Measurements from ENCODE around the gene CEP131. TPM values are rescaled to one million over a fixed set of nuclear protein-coding genes. Genes with fewer than 3 reads are reported as not detected.
A peak's percentile ranks its signal among the peaks of the same experiment; 100 is the strongest.

Gene CEP131
- total RNA-seq, 1 donor from 2014 or later = 12.2 TPM

- H3K27ac Mint-ChIP-seq (ENCODE audit: unreplicated experiment) = no peak overlapping the region
- DNase-seq (ENCODE audit: extremely low spot score, unreplicated experiment) = no peak
- no peaks in the 10 kb centered on the region for H3K27me3 Mint-ChIP-seq (ENCODE audit: unreplicated experiment)
- H3K4me3 Mint-ChIP-seq (ENCODE audit: unreplicated experiment) = no peak overlapping the region
- peaks cover 2% of the 10 kb centered on the region for H3K36me3 Mint-ChIP-seq (ENCODE audit: unreplicated experiment)
- no peaks in the 10 kb centered on the region for H3K4me1 Mint-ChIP-seq (ENCODE audit: unreplicated experiment)
- TF ChIP-seq CTCF (IDR thresholded peaks at IDR 0.05) = no peak
- H3K9me3 Mint-ChIP-seq (ENCODE audit: unreplicated experiment) = no peaks in the 10 kb centered on the region
Measured at GRCh38 chr17:81191116-81191515, 31.6 kb downstream of the CEP131 start.

DNA sequence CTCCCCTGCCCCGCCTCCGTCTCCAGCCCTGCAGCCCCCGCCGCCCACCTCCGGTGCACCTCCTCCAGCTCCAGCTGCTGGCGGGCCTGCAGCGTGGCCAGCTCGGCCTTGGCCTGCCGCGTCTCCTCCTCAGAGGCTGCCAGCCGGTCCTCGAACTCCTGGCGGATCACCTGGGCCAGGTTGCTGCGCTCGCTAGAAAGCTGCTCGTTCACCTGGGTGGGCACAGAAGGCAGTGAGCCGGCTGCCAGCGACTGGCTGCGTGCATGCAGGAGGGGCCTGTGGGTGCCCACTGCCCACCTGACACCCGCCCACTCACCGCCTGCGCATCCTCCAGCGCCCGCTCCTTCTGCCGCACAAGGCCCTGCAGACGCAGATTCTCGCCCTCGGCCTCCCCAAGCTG lies 32.2 kb downstream of the CEP131 start:
- H3K4me3 Mint-ChIP-seq (ENCODE audit: unreplicated experiment) = no peak overlapping the region
- H3K9me3 Mint-ChIP-seq (ENCODE audit: unreplicated experiment) = no peaks in the 10 kb centered on the region
- no peak for DNase-seq (ENCODE audit: extremely low spot score, unreplicated experiment)
- no peaks in the 10 kb centered on the region for H3K27me3 Mint-ChIP-seq (ENCODE audit: unreplicated experiment)
- peaks cover 2% of the 10 kb centered on the region for H3K36me3 Mint-ChIP-seq (ENCODE audit: unreplicated experiment)
- no peak overlapping the region for H3K27ac Mint-ChIP-seq (ENCODE audit: unreplicated experiment)
- no peaks in the 10 kb centered on the region for H3K4me1 Mint-ChIP-seq (ENCODE audit: unreplicated experiment)
- TF ChIP-seq CTCF (IDR thresholded peaks at IDR 0.05) = no peak

- DNase-seq (ENCODE audit: extremely low spot score, unreplicated experiment) = no peak
- Mint-ChIP-seq H3K27me3 (ENCODE audit: unreplicated experiment) (no peaks in the 10 kb centered on the region), H3K4me1 (ENCODE audit: unreplicated experiment) (no peaks in the 10 kb centered on the region), H3K4me3 (ENCODE audit: unreplicated experiment) (no peak overlapping the region), H3K9me3 (ENCODE audit: unreplicated experiment) (no peaks in the 10 kb centered on the region), H3K36me3 (ENCODE audit: unreplicated experiment) (peaks cover 2% of the 10 kb centered on the region), H3K27ac (ENCODE audit: unreplicated experiment) (no peak overlapping the region)
- TF ChIP-seq CTCF (IDR thresholded peaks at IDR 0.05) = peak; percentile 13
Measured at GRCh38 chr17:81189670-81190530, 32.9 kb downstream of the CEP131 start.

DNA sequence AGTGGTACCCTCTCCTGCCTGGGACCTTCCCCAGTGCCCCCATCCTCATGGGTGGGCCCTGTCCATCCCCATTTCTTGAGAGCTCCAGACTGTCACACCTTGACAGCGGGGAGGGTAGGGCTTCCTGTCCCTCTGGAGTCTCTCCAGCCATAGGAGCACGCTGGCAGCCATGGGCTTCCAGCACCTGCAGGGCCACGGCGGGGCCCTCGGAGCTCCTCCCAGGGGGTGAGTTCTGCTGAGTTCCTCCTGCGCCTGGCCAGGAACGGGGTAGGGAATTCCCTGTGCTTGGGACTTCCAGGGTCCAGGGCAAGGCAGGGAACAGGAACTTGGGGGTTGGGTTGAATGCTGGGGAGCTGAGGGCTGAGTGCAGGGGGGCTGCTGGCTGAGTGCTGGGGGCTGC lies 33.7 kb downstream of the CEP131 start:
- no peaks in the 10 kb centered on the region for H3K9me3 Mint-ChIP-seq (ENCODE audit: unreplicated experiment)
- H3K4me3 Mint-ChIP-seq (ENCODE audit: unreplicated experiment) = no peak overlapping the region
- no peak overlapping the region for H3K27ac Mint-ChIP-seq (ENCODE audit: unreplicated experiment)
- TF ChIP-seq CTCF (IDR thresholded peaks at IDR 0.05) = no peak
- H3K27me3 Mint-ChIP-seq (ENCODE audit: unreplicated experiment) = no peaks in the 10 kb centered on the region
- H3K36me3 Mint-ChIP-seq (ENCODE audit: unreplicated experiment) = peaks cover 2% of the 10 kb centered on the region
- DNase-seq (ENCODE audit: extremely low spot score, unreplicated experiment) = no peak
- H3K4me1 Mint-ChIP-seq (ENCODE audit: unreplicated experiment) = no peaks in the 10 kb centered on the region

DNA sequence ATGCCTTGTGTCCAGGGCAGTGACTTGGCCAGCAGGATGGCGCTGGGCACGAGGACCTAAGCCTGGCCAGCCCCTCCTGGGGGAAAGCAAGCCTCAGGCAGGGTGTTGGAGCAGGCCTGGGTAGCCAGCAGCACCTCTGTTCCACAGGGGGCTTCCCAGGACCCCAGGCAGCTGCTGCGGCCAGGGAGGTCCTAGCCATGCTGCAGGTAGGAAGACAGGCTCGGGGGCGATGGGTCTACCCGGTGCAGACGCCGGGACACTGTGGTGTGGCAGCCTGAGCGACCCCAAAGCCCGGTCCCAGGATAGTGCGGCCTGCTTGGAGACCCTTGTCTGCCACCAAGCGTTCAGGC lies 34.3 kb downstream of the CEP131 start:
- peaks cover 2% of the 10 kb centered on the region for H3K36me3 Mint-ChIP-seq (ENCODE audit: unreplicated experiment)
- no peak overlapping the region for H3K27ac Mint-ChIP-seq (ENCODE audit: unreplicated experiment)
- H3K4me3 Mint-ChIP-seq (ENCODE audit: unreplicated experiment) = no peak overlapping the region
- no peaks in the 10 kb centered on the region for H3K27me3 Mint-ChIP-seq (ENCODE audit: unreplicated experiment)
- no peaks in the 10 kb centered on the region for H3K4me1 Mint-ChIP-seq (ENCODE audit: unreplicated experiment)
- DNase-seq (ENCODE audit: extremely low spot score, unreplicated experiment) = no peak
- no peaks in the 10 kb centered on the region for H3K9me3 Mint-ChIP-seq (ENCODE audit: unreplicated experiment)
- TF ChIP-seq CTCF (IDR thresholded peaks at IDR 0.05) = no peak

Data from osteocyte (in vitro differentiated cells).